Urinary bladder (tissue), 4 donors: ENCODE results near the gene TMEM135. TPM values are rescaled to one million over a fixed set of nuclear protein-coding genes. Genes with fewer than 3 reads are reported as not detected.

Experiments used
- DNase-seq: peaks from one replicate; pipeline ENCODE4 v3.0.0-alpha.2; 2015; ENCODE audit errors: extremely low spot score
- H3K27ac ChIP-seq: one replicate; pipeline ENCODE4 v1.5.1; 2013; ENCODE audit warnings: low read depth, mild to moderate bottlenecking, moderate library complexity
- H3K36me3 ChIP-seq: one replicate; pipeline ENCODE4 v1.6.1; 2013; ENCODE audit warnings: mild to moderate bottlenecking, moderate library complexity; ENCODE audit not compliant: insufficient read depth
- H3K4me1 ChIP-seq: one replicate; pipeline ENCODE4 v1.6.1; 2013; ENCODE audit warnings: mild to moderate bottlenecking, moderate library complexity; ENCODE audit not compliant: insufficient read depth
- H3K4me3 ChIP-seq: one replicate; pipeline ENCODE4 v1.5.1; 2013; ENCODE audit warnings: low read depth, low read length
- WGBS: extraction: QIAGEN DNeasy Blood & Tissue Kit; methylation state at CpG from one replicate; pipeline ENCODE4 v1.1.7; 2013; 5-methylcytosine and 5-hydroxymethylcytosine counted together
- polyA plus RNA-seq: library from polyadenylated mRNA; stranded (reverse); fragments of 200-250 nt; gene quantifications from one replicate; pipeline ENCODE4 v1.2.3, GENCODE V29; 2013
- total RNA-seq: library from RNA; depleted of rRNA; stranded (reverse); fragments of >200 nt; gene quantifications from one replicate; pipeline ENCODE4 v1.2.3, GENCODE V29; 2014
- donor health status: healthy with polysubstance abuse.
- donor health status: healthy.

TMEM135 gene
- total and polyA plus RNA-seq, 2 donors = 6.2 to 61.0 TPM

DNA sequence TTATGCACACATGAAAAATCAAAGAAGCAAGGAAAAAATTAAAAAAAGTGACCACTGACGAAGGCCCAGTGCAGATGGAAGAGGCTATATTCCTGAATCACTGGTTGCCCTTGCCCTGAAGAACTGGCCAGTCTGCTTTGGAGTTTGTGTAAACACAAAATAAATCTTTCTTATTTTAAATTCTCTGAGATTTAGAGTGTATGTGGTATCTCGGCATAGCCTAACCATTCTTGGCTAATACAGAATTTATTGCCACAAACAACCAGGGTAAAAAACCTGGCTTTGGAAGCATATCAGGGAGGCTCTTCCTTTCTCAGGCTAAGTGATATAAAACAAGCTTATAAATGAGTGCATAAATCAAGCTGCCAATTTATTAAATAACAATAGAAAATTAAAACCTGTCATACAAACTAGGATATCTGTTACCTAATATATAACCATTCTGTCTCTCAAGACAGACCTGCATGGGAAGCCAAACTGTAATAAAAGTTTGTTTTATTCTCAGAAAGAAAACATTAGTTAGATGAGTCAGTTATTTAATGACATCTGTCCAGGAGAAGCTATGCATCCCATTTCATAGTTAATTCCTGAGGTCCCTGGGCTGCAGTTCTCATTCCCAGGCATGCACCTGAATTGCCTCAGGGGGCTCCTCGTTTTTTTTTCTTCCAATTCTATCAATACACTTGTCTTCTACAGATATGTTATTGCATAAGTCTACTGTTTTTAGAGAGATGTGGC lies 6.1 kb upstream of the TMEM135 start:
- no peak overlapping the region for H3K27ac ChIP-seq
- no peak for DNase-seq
- H3K4me1 ChIP-seq = peaks cover 2% of the 10 kb centered on the region
- H3K4me3 ChIP-seq = no peak overlapping the region
- no peaks in the 10 kb centered on the region for H3K36me3 ChIP-seq
- WGBS = 47% methylated on average over 3 of the region's 3 CpGs

DNA sequence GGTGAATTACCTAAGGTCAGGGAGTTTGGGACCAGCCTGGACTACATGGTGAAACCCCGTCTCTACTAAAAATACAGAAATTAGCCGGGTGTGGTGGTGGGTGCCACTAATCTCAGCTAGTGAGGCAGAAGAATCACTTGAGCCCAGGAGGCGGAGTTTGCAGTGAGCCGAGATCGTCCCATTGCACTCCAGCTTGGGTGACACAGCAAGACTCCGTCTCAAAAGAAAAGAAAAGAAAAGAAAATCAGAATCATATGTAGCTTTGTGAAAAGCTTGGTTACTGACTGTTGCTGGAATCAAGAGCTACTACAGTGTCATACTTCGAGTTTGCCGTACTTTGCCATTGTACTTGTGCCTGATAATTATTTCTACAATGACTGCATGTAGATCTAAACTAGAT lies 4.2 kb upstream of the TMEM135 start:
- H3K27ac ChIP-seq = no peak overlapping the region
- DNase-seq = no peak
- no peak overlapping the region for H3K4me3 ChIP-seq
- peaks cover 2% of the 10 kb centered on the region for H3K4me1 ChIP-seq
- WGBS = 90% methylated on average over 8 of the region's 8 CpGs
- H3K36me3 ChIP-seq = no peaks in the 10 kb centered on the region

- Histone ChIP-seq H3K4me1 (peaks cover 2% of the 10 kb centered on the region), H3K36me3 (no peaks in the 10 kb centered on the region), H3K27ac (no peak overlapping the region), H3K4me3 (no peak overlapping the region)
- 69% methylated on average over 12 of the region's 12 CpGs for WGBS
- DNase-seq = no peak
These were observed 1.7 kb upstream of the TMEM135 start for GRCh38 chr11:87035976-87036583.

DNA sequence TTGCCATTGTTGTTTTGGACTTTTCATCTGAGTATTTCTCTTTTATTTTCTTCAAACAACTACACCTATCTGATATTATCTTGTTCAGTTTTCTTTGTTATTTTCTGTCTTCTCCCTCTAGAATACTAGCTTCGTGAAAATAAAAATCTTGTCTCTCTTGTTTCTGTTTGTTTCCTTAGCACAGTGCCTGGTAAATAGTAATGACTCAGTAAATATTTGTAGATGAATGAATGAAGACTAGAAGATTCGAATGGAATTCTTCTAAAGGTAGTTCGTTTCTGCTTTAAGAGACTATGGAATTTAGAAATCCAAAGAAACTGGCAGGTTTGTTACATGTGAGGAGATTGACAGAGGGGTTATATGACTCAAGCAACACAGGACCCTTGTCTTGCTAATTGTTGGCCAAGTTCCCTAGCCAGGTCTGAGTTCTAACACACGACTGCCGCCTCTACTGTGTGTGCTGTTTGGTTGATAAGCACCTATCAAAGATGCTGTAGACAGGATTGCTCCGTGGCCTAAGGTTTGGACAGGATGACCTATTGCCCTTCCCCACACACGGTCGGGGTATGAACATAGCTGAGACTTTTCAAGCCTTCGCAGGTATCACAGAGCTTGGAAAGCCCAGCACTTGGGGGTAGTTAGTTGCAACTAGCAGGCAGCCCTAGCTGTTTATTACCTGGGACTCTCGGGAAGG lies 831 bp upstream of the TMEM135 start:
- peak; percentile 7 for DNase-seq
- Histone ChIP-seq H3K36me3 (no peaks in the 10 kb centered on the region), H3K27ac (peak overlapping the region; percentile 68), H3K4me1 (peaks cover under 1% of the 10 kb centered on the region), H3K4me3 (peak overlapping the region; percentile 68)
- 33% methylated on average over 10 of the region's 10 CpGs for WGBS

DNA sequence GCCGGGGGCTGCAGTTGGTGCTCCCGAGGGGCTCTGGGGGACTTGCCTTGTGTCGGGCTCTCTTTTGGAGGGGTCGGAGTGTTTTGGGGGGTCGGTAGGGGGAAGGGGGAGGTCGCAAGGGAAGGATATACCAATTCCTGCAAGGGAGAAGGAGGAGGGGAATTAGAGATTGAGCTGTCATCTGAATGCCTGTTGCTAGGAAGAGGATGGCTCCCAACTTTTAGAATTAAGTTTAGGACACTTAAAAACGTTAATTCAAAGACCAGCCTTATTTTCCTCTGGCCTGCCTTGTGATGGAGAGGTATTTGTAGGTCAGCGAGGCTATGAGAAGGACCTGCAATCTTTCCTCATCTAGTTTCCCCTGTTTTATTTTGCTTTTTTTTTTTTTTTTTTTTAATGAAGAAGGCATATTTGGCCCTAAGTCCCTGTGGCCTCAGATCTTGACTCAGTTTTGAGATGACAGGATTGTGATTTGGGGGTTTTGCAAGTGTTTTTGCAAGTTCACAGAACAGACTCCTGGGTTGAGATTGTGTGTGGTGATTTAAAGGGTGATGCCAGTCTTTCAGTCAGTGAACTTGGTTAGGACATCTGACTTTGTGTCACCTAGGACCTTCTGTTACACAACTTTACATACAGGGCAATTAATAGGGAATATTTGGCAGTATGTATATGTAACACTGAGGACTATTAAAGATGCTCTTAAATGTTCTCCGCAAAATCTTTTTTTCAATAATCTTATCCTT lies 672 bp downstream of the TMEM135 start:
- H3K27ac ChIP-seq = peak overlapping the region; percentile 68
- no peak for DNase-seq
- H3K4me3 ChIP-seq = peak overlapping the region; percentile 68
- H3K4me1 ChIP-seq = no peaks in the 10 kb centered on the region
- H3K36me3 ChIP-seq = no peaks in the 10 kb centered on the region
- WGBS = 10% methylated on average over 9 of the region's 9 CpGs

DNA sequence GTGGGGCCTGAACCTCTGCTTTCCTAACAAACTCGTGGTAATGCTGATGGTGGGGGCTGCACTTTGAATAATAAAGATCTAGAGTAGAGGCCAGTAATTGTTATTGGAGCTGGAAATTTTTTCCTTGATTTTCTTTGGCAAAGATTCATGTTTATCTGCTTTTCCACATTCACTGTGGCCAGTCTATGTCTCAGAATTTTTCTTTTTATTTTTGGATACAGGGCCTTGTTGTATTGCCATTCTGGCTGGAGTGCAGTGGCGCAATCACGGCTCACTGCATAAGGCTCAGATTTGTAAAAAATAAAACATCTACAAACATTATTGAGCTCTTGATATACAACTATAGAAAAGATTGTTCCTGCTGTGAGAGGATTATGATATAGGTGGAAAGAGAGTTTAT lies 1.6 kb downstream of the TMEM135 start:
- Histone ChIP-seq H3K27ac (no peak overlapping the region), H3K36me3 (no peaks in the 10 kb centered on the region), H3K4me1 (no peaks in the 10 kb centered on the region), H3K4me3 (no peak overlapping the region)
- no peak for DNase-seq
- 38% methylated on average over 3 of the region's 3 CpGs for WGBS

- no peak overlapping the region for H3K27ac ChIP-seq
- DNase-seq = no peak
- no peak overlapping the region for H3K4me3 ChIP-seq
- H3K36me3 ChIP-seq = no peaks in the 10 kb centered on the region
- 59% methylated on average over 1 of the region's 1 CpG for WGBS
- H3K4me1 ChIP-seq = no peaks in the 10 kb centered on the region
These were observed 6.2 kb downstream of the TMEM135 start for GRCh38 chr11:87043894-87044293.

GRCh38 chr11:87046824-87047223 lies 9.1 kb downstream of the TMEM135 start:
- WGBS = 97% methylated on average over 2 of the region's 2 CpGs
- no peak overlapping the region for H3K27ac ChIP-seq
- no peak overlapping the region for H3K4me3 ChIP-seq
- H3K4me1 ChIP-seq = no peaks in the 10 kb centered on the region
- DNase-seq = no peak
- H3K36me3 ChIP-seq = no peaks in the 10 kb centered on the region

- H3K4me1 ChIP-seq = no peaks in the 10 kb centered on the region
- DNase-seq = no peak
- H3K27ac ChIP-seq = no peak overlapping the region
- H3K36me3 ChIP-seq = no peaks in the 10 kb centered on the region
- H3K4me3 ChIP-seq = no peak overlapping the region
- WGBS = 91% methylated on average over 3 of the region's 3 CpGs
These were observed 18.4 kb downstream of the TMEM135 start for GRCh38 chr11:87056091-87056490.

DNA sequence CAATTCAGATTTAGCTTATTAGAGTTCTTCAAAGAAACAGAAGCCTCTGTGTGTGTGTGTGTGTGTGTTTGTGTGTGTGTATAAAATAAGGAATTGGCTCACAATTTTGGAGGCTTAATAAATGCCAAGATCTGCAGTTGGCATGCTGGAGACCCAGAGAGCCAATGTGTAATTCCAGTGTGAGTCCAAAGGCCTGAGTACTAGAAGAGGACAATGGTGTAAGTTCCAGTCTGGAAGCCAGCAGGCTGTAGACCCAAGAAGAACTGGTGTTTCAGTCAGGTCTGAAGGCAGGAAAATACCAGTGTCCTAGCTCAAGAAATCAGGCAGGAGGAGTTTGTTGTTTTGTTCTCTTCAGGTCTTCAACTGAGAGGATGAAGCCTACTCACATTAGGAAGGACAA lies 20.0 kb downstream of the TMEM135 start:
- no peak overlapping the region for H3K27ac ChIP-seq
- DNase-seq = no peak
- no peaks in the 10 kb centered on the region for H3K4me1 ChIP-seq
- no peak overlapping the region for H3K4me3 ChIP-seq
- no peaks in the 10 kb centered on the region for H3K36me3 ChIP-seq

- Histone ChIP-seq H3K4me3 (no peak overlapping the region), H3K36me3 (no peaks in the 10 kb centered on the region), H3K4me1 (no peaks in the 10 kb centered on the region), H3K27ac (no peak overlapping the region)
- WGBS = 97% methylated on average over 10 of the region's 10 CpGs
- no peak for DNase-seq
These were observed 22.1 kb downstream of the TMEM135 start for GRCh38 chr11:87059596-87060390.

- H3K36me3 ChIP-seq = no peaks in the 10 kb centered on the region
- H3K27ac ChIP-seq = no peak overlapping the region
- 93% methylated on average over 6 of the region's 6 CpGs for WGBS
- no peaks in the 10 kb centered on the region for H3K4me1 ChIP-seq
- DNase-seq = no peak
- H3K4me3 ChIP-seq = no peak overlapping the region
These were observed 24.0 kb downstream of the TMEM135 start for GRCh38 chr11:87061766-87062165.

DNA sequence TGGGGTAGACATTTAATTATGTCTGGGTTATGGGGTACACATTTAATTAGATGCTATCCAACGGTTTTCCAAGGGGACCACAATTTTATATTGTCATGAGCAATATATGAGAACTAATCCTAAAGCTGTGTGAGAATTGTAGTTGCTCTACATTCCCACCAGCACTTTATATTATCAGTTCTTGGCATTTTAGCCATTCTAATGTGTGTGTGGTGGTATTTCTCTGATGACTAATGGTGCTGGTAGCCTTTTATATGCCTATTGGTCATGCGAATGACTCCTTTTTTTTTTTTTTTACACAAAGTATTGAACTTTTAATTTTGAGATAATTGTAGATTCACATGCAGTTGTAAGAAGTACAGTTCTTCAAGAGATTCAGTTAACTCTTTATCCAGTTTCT lies 26.2 kb downstream of the TMEM135 start:
- no peaks in the 10 kb centered on the region for H3K36me3 ChIP-seq
- DNase-seq = no peak
- WGBS = 86% methylated on average over 2 of the region's 2 CpGs
- no peak overlapping the region for H3K27ac ChIP-seq
- H3K4me3 ChIP-seq = no peak overlapping the region
- no peaks in the 10 kb centered on the region for H3K4me1 ChIP-seq
